CD4-positive, alpha-beta T cell (primary cell): ENCODE measurements around the gene LRRC8D. TPM values are rescaled to one million over a fixed set of nuclear protein-coding genes. Genes with fewer than 3 reads are reported as not detected.

Source experiments
- ATAC-seq: fragments of 200-7000 bp; cut with Tn5 transposase; one replicate; pipeline ENCODE4 v1.10.0; 2022; ENCODE audit warnings: mild to moderate bottlenecking; ENCODE audit not compliant: poor library complexity
- CTCF ChIA-PET: fragments of 350-600 bp; sonication (Branson Sonifier 250); formaldehyde crosslinking; loops from one replicate; lab custom pipeline; 2021; ENCODE audit warnings: antibody characterized with exemption, inconsistent platforms; lab: Charles Lee
- POLR2A ChIA-PET: fragments of 350-600 bp; sonication (Branson Sonifier 250); formaldehyde crosslinking; loops from one replicate; lab custom pipeline; 2021; ENCODE audit warnings: antibody characterized with exemption, inconsistent platforms; lab: Charles Lee
- DNase-seq, 14 experiments: peaks; one replicate each; pipeline ENCODE4 v3.0.0-alpha.2; 2013 to 2020; ENCODE audit warnings: mixed read lengths in 2 of 14
- H3K27ac ChIP-seq, 2 donors: one replicate each; pipeline versions ENCODE4 v1.5.1 to v1.7.0; 2013; ENCODE audit warnings: low read length in 2 of 2, low read depth in 1 of 2, mild to moderate bottlenecking in 1 of 2
- H3K27me3 ChIP-seq, 2 experiments: 1 replicate in 1 of 2; 2 replicates in 1 of 2; pipeline versions ENCODE4 v1.6.1 to v1.7.0; 2013; ENCODE audit warnings: low read length in 2 of 2, control low read depth in 1 of 2, mild to moderate bottlenecking in 1 of 2, moderate library complexity in 1 of 2; ENCODE audit not compliant: insufficient read depth in 2 of 2, control insufficient read depth in 1 of 2
- H3K36me3 ChIP-seq: one replicate; pipeline ENCODE4 v1.6.1; 2013; ENCODE audit warnings: low read length, control low read depth; ENCODE audit not compliant: insufficient read depth
- H3K4me1 ChIP-seq: one replicate; pipeline ENCODE4 v1.6.1; 2013; ENCODE audit warnings: low read length, control low read depth; ENCODE audit not compliant: insufficient read depth
- H3K4me3 ChIP-seq: one replicate; pipeline ENCODE4 v1.5.1; 2013; ENCODE audit warnings: mild to moderate bottlenecking, low read length, moderate library complexity
- H3K9me3 ChIP-seq, 2 experiments: 1 replicate in 1 of 2; 2 replicates in 1 of 2; pipeline versions ENCODE4 v1.6.1 to v1.7.0; 2013; ENCODE audit warnings: low read length in 2 of 2, mild to moderate bottlenecking in 2 of 2, control low read depth in 1 of 2, moderate library complexity in 1 of 2; ENCODE audit not compliant: control insufficient read depth in 1 of 2, insufficient read depth in 1 of 2
- H3K27ac Mint-ChIP-seq: one replicate; pipeline ENCODE4 v1.8.0; 2020; ENCODE audit warnings: mixed read lengths
- H3K27me3 Mint-ChIP-seq: one replicate; pipeline ENCODE4 v1.8.0; 2021; ENCODE audit warnings: mixed read lengths
- H3K36me3 Mint-ChIP-seq: one replicate; pipeline ENCODE4 v1.8.0; 2021; ENCODE audit warnings: low read depth, mixed read lengths
- H3K4me1 Mint-ChIP-seq: one replicate; pipeline ENCODE4 v1.8.0; 2021; ENCODE audit warnings: low read depth, mixed read lengths
- H3K4me3 Mint-ChIP-seq: one replicate; pipeline ENCODE4 v1.8.0; 2020; ENCODE audit warnings: mild to moderate bottlenecking, mixed read lengths
- H3K9me3 Mint-ChIP-seq: one replicate; pipeline ENCODE4 v1.8.0; 2020; ENCODE audit warnings: mixed read lengths
- intact Hi-C, 2 experiments: fragments of 100-400 bp; cut with DNase I in 1 of 2; cut with micrococcal nuclease in 1 of 2; formaldehyde crosslinking; loops; one replicate each; pipeline versions ENCODE4 v1.15.1 to v1.9.0; 2023 to 2025; cut with DNase I, micrococcal nuclease
- total RNA-seq, 174 experiments: library from RNA in 2 of 174; stranded (reverse) in 2 of 174; gene quantifications; one replicate each; pipeline ENCODE4 v1.2.3 and lab custom pipeline; 2021 to 2026
- TF ChIP-seq, protein P1 (sequence below): fragments of 200-600 bp; IDR thresholded peaks from one replicate; pipeline ENCODE4 v1.8.0; 2022; ENCODE audit warnings: antibody characterized with exemption, mild to moderate bottlenecking

The LRRC8D gene
- total RNA-seq, 2 experiments from 2014 or later = 15.5 to 18.2 TPM

DNA sequence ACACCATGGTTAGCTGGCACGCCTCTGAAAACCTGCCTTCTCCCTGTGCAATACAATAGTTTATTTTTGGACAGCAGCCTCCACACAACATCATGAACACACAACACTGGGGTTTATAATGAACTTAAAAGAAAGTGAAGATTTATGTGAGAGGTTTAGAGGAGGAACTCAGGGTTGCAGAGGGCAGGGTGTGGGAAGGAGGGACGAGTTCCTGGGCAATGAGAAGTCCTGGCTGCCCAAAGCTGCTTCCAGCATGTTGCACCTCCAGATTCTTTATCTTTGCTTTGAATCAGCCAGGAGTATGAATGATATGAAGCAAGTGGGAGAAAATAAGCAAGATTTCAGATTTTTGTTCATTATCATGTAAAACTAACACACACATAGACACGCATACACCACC is 11.3 kb upstream of the LRRC8D start:
- peaks cover 10% of the 10 kb centered on the region for H3K27me3 Mint-ChIP-seq
- ChIA-PET CTCF (no interaction called here), POLR2A (interaction anchor here (1.7 kb wide), 1 partner anchor 13 kb away, joined by 4 read pairs; no protein-coding TSS in a partner anchor)
- Histone ChIP-seq H3K4me1 (peaks cover 3% of the 10 kb centered on the region), H3K4me3 (no peak overlapping the region), H3K27ac (no peak overlapping the region), H3K36me3 (no peaks in the 10 kb centered on the region), H3K27me3 (peaks cover 0 to 4% of the 10 kb centered on the region in 2 experiments), H3K9me3 (no peaks in the 10 kb centered on the region)
- no peaks in the 10 kb centered on the region for H3K9me3 Mint-ChIP-seq
- H3K36me3 Mint-ChIP-seq = no peaks in the 10 kb centered on the region
- DNase-seq (no peak), ATAC-seq (no peak)
- no peaks in the 10 kb centered on the region for H3K4me1 Mint-ChIP-seq
- H3K4me3 Mint-ChIP-seq = no peak overlapping the region
- intact Hi-C loops = loop anchor here in 1 of 2 experiments (5.0 kb wide), 1 partner anchor 33 kb away; no protein-coding TSS in a partner anchor
- TF ChIP-seq, protein P1, sequence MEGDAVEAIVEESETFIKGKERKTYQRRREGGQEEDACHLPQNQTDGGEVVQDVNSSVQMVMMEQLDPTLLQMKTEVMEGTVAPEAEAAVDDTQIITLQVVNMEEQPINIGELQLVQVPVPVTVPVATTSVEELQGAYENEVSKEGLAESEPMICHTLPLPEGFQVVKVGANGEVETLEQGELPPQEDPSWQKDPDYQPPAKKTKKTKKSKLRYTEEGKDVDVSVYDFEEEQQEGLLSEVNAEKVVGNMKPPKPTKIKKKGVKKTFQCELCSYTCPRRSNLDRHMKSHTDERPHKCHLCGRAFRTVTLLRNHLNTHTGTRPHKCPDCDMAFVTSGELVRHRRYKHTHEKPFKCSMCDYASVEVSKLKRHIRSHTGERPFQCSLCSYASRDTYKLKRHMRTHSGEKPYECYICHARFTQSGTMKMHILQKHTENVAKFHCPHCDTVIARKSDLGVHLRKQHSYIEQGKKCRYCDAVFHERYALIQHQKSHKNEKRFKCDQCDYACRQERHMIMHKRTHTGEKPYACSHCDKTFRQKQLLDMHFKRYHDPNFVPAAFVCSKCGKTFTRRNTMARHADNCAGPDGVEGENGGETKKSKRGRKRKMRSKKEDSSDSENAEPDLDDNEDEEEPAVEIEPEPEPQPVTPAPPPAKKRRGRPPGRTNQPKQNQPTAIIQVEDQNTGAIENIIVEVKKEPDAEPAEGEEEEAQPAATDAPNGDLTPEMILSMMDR = no peak
- H3K27ac Mint-ChIP-seq = no peak overlapping the region

DNA sequence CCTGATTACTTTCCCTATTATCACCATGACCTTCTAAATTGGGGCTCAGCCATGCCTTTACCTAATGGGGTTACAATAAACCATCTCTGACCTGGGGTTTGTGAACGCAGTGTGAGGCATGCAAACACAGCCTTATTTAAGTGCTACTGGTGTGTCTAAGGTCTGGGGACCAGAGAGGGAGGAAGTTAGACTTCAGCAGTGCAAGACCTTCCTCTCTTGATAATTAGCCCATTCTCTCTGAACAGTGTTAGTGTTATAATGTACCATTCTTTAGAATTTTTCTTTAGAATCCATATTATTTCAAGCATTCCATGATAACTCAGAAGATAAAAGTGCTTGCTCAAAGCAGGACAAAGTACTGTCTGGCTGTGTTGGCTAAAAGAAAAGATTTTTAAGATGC is 10.5 kb upstream of the LRRC8D start:
- no peak overlapping the region for H3K4me3 Mint-ChIP-seq
- ChIA-PET POLR2A (interaction anchor here (1.7 kb wide), 1 partner anchor 12 kb away, joined by 4 read pairs; no protein-coding TSS in a partner anchor), CTCF (no interaction called here)
- H3K27me3 Mint-ChIP-seq = peaks cover 10% of the 10 kb centered on the region
- Histone ChIP-seq H3K4me3 (no peak overlapping the region), H3K9me3 (no peaks in the 10 kb centered on the region), H3K27ac (no peak overlapping the region), H3K36me3 (no peaks in the 10 kb centered on the region), H3K27me3 (peaks cover 0 to 5% of the 10 kb centered on the region in 2 experiments), H3K4me1 (no peaks in the 10 kb centered on the region)
- no peaks in the 10 kb centered on the region for H3K9me3 Mint-ChIP-seq
- intact Hi-C loops = no loop called here
- ATAC-seq (no peak), DNase-seq (no peak)
- no peaks in the 10 kb centered on the region for H3K4me1 Mint-ChIP-seq
- TF ChIP-seq, protein P1 = no peak
- H3K36me3 Mint-ChIP-seq = no peaks in the 10 kb centered on the region
- H3K27ac Mint-ChIP-seq = no peak overlapping the region

DNA sequence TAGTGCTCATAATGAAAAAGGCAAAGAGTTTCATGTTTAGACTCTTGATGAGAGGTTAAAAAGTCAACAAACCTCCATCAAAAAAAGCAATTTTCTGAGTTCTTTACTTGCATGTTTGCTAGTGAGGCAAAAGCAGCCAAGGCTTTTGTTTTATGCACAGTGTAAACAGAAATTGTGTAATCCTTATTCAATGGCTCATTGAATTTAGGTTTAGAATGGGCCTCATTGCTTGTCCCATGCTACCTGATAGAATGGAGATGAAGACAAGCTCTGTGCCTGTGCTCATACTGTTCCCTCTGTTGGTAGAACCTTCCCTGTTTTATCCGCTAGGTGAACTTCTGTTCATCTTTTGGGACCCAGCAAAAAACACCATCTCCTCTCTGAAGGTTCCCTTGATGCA is 10.0 kb upstream of the LRRC8D start:
- H3K27me3 Mint-ChIP-seq = peaks cover 10% of the 10 kb centered on the region
- no peak overlapping the region for H3K27ac Mint-ChIP-seq
- H3K36me3 Mint-ChIP-seq = no peaks in the 10 kb centered on the region

More for the DNA sequence above, 10.0 kb upstream of the LRRC8D start:
- Histone ChIP-seq H3K27ac (no peak overlapping the region), H3K4me3 (no peak overlapping the region), H3K4me1 (no peaks in the 10 kb centered on the region), H3K27me3 (peaks cover 0 to 7% of the 10 kb centered on the region in 2 experiments), H3K36me3 (no peaks in the 10 kb centered on the region), H3K9me3 (no peaks in the 10 kb centered on the region)
- TF ChIP-seq, protein P1 = no peak
- H3K4me1 Mint-ChIP-seq = peaks cover 3% of the 10 kb centered on the region
- POLR2A ChIA-PET = no interaction called here
- H3K9me3 Mint-ChIP-seq = no peaks in the 10 kb centered on the region
- no peak for DNase-seq
- no peak overlapping the region for H3K4me3 Mint-ChIP-seq
- intact Hi-C loops = no loop called here
- CTCF ChIA-PET = interaction anchor here (0.6 kb wide), 1 partner anchor 154 kb away, joined by 3 read pairs; no protein-coding TSS in a partner anchor
- ATAC-seq = no peak
